ENCODE measurements around the gene ZBP1.

DNA sequence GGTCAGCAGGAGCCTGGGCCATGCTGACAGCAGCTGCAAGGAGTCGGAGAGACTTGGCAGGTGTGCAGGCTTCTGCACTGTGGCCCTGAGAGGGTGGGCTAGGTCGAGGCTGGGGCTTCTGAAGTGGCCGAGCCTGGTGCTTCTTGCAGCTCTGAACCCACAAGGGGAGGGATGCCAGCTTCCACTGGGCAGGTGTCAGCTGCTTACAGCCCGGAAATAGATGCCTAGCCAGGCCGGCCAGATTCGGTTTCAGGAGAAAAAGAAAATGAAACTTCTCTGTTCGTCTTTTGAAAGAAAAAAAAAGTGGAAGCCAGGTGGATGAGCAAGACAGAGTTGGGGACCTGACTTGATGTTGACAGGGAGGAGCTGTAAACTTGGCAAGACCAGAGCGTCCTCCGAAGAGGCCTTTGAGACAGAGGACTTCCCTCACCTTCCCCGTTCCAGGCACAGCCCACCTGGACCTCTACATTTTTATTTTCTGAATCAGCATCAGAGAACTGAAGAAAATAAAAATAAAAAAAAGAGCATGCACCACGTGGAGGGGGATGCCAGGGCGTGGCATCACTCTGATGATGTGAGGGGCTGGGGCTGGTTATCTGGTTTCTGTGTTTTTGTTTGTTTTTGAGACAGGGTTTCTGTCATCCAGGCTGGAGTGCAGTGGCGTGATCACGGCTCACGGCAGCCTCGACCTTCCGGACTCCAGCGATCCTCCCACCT is at the start of gene ZBP1:
- TF ChIP-seq, protein P1, sequence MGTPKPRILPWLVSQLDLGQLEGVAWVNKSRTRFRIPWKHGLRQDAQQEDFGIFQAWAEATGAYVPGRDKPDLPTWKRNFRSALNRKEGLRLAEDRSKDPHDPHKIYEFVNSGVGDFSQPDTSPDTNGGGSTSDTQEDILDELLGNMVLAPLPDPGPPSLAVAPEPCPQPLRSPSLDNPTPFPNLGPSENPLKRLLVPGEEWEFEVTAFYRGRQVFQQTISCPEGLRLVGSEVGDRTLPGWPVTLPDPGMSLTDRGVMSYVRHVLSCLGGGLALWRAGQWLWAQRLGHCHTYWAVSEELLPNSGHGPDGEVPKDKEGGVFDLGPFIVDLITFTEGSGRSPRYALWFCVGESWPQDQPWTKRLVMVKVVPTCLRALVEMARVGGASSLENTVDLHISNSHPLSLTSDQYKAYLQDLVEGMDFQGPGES (IDR thresholded peaks at IDR 0.05), result no peak
- TF ChIP-seq POLR2A (IDR thresholded peaks at IDR 0.05; ENCODE audit: low read depth, low read length) (no peak), CHD2 (IDR thresholded peaks at IDR 0.05; ENCODE audit: borderline replicate concordance, low read depth, low read length) (no peak), EP300 (IDR thresholded peaks at IDR 0.05; ENCODE audit: borderline replicate concordance in 1 of 2, control insufficient read depth in 1 of 2, low read depth in 2 of 2, low read length in 2 of 2) (peak in 1 of 2 experiments; percentile 25; a peak in 2 of 4 replicates), KAT2A (conservative IDR thresholded peaks at IDR 0.05; ENCODE audit: control insufficient read depth, low read depth, low read length) (no peak), SUZ12 (IDR thresholded peaks at IDR 0.05; ENCODE audit: unreplicated experiment) (no peak), NR2C2 (IDR thresholded peaks at IDR 0.05; ENCODE audit: borderline replicate concordance, control insufficient read depth, insufficient read length, low read depth) (no peak), POLR2AphosphoS2 (IDR thresholded peaks at IDR 0.05; ENCODE audit: low read depth, low read length) (no peak)
- TF ChIP-seq, protein P2, sequence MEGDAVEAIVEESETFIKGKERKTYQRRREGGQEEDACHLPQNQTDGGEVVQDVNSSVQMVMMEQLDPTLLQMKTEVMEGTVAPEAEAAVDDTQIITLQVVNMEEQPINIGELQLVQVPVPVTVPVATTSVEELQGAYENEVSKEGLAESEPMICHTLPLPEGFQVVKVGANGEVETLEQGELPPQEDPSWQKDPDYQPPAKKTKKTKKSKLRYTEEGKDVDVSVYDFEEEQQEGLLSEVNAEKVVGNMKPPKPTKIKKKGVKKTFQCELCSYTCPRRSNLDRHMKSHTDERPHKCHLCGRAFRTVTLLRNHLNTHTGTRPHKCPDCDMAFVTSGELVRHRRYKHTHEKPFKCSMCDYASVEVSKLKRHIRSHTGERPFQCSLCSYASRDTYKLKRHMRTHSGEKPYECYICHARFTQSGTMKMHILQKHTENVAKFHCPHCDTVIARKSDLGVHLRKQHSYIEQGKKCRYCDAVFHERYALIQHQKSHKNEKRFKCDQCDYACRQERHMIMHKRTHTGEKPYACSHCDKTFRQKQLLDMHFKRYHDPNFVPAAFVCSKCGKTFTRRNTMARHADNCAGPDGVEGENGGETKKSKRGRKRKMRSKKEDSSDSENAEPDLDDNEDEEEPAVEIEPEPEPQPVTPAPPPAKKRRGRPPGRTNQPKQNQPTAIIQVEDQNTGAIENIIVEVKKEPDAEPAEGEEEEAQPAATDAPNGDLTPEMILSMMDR (IDR thresholded peaks at IDR 0.05 in 2 of 3, conservative IDR thresholded peaks at IDR 0.05 in 1 of 3; ENCODE audit: control insufficient read depth in 2 of 3, extremely low read depth in 1 of 3, insufficient read depth in 1 of 3, low read depth in 3 of 3, low read length in 3 of 3), result no peak
- TF ChIP-seq, protein P3, sequence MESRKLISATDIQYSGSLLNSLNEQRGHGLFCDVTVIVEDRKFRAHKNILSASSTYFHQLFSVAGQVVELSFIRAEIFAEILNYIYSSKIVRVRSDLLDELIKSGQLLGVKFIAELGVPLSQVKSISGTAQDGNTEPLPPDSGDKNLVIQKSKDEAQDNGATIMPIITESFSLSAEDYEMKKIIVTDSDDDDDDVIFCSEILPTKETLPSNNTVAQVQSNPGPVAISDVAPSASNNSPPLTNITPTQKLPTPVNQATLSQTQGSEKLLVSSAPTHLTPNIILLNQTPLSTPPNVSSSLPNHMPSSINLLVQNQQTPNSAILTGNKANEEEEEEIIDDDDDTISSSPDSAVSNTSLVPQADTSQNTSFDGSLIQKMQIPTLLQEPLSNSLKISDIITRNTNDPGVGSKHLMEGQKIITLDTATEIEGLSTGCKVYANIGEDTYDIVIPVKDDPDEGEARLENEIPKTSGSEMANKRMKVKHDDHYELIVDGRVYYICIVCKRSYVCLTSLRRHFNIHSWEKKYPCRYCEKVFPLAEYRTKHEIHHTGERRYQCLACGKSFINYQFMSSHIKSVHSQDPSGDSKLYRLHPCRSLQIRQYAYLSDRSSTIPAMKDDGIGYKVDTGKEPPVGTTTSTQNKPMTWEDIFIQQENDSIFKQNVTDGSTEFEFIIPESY (IDR thresholded peaks at IDR 0.05), result no peak
- TF ChIP-seq, protein P4, sequence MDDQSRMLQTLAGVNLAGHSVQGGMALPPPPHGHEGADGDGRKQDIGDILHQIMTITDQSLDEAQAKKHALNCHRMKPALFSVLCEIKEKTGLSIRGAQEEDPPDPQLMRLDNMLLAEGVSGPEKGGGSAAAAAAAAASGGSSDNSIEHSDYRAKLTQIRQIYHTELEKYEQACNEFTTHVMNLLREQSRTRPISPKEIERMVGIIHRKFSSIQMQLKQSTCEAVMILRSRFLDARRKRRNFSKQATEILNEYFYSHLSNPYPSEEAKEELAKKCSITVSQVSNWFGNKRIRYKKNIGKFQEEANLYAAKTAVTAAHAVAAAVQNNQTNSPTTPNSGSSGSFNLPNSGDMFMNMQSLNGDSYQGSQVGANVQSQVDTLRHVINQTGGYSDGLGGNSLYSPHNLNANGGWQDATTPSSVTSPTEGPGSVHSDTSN (IDR thresholded peaks at IDR 0.05; ENCODE audit: insufficient replicate concordance, low read depth, low read length), result no peak
